GM21390 (cell line): ENCODE data around the gene AQP12B.

Source experiments
- ATAC-seq: cut with Tn5 transposase; IDR thresholded peaks from one replicate; pipeline ENCODE4 v1.9.1; 2021; ENCODE audit not compliant: unreplicated experiment

AQP12B gene

DNA sequence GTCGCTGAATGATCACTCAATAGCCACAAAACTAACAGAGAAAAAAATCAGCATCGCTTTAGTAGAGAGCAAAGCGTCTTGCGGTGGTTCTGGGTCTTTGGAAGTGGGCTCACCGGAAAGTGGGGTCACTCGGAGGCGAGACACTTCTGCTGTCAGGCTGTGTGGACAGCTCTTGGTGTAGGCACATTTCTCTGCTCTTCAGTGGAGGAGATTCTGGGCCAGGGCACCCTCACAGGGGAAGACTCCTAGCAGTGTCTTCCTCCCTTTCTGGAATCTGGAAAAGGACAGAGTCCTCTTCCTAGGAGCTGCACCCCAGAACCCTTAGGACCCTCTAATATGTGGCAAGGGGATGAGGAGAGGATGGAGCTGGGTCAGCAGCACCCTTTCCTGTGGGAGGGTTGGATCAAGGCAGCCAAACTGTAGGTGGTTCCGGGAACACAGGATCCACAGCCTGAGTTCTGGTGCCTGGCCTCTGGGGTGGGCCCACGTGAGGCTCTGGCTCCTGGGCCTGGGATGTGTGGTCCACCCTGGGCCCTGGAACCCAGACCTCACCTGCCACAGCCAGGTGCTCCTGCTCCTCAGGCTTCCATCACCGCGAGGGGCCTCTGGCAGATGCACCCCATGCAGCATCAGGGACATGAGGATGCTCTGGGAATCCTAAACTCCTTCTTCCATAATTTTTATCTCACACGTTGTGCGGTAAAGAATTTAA is 32.3 kb downstream of the AQP12B start:
- ATAC-seq, result no peak

DNA sequence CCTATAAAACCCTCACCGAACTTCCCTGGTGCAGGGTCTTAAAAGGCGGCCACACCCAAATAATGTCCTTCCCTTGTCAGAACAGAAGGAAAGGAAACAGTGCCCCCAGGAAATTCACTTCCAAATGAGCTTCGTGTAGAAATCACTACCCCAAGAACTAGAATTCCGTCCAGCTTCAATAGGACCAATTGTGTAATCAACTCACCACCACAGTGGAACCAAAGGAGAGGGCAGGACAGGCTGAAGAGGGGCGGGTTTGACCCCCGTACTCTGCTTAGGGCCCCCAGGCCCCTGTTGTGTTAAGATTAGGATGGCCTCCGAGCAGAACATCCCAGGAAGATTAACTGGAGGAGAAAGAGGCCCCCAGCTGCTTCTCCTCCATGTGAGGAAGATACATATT is 33.4 kb downstream of the AQP12B start:
- no peak for ATAC-seq

DNA sequence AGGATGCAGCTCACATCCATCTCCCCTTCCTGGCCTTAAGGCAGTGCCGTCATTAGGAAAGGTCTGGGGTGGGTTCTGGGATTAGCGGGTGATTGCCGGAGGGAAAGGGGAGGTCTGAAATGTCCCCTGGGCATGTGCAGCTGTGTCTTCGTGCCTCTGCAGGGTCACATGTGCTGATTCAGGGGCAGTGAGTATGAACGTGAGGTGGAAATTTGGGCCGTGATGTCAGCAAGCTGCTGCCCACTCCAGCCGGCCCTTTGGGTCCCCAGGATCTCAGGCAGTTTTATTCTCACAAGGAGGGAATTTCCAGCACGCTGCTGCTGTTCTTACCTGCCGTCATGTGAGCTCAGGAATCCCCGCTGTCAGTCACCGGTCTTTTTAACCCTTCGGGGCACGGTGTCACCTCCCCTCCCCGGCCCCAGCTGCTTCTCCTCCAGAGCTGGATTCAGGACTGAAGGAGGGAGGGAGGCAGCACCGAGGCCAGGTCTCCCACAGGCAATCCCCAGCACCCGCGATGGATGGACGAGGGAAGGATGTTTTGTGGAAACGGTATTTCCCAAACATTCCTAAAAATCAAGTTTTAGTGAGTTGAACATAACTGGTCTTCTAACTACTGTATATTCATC is 33.9 kb downstream of the AQP12B start:
- no peak for ATAC-seq

DNA sequence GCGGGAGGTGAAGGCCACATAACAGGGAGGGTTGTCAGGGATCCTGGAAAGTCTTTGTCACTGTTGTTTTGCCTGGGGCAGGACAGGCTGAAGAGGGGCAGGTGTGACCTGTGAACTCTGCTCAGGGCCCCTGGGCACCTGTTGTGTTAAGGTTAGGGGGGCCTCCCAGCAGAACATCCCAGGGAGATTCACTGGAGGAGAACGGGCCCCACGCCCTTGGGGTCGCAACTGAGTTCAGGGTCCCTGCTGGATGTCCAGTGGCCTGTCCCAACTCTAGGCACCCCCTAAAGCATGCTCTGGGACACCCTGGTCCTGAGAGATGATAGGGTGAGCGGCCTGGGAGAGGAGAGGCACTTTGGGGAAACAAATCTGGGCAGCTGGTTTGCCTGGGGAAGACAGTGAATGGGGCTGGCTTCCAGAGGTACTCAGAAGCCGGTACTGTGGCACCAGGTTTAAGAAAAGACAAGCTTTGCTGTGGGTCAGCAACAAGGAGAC is 34.5 kb downstream of the AQP12B start:
- ATAC-seq, result no peak

DNA sequence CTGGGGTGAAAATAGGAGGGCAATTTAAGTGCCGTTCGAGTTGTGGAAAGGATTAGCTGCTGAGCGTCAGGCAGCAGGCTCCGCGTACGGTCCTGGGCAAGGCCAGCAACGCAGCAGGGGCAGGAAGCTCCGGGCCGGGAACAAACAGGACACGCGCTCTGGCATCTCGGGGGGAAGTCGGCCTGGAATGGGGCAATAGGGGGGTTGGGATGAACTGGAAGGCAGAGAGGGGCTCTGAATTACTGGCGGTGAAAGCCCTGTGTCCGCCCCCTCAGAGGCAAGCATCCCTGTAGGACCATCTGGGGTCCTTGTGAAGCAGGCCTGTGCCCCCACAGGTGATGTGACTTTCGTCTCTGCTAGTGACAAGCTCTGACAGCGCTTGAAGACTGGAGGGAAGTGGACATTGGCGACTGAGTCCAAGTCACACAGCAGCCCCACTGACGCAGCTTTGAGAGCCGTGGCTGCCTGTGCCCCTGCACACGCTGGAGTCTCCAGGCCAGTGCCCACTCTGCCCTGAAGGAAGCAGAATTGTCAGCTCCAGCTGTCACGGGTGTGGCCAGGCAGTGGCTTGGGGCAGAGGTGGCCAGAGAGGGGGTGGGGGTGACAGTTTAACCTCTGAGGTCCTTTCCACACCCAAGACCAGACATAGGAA is 35.1 kb downstream of the AQP12B start:
- ATAC-seq, result no peak

DNA sequence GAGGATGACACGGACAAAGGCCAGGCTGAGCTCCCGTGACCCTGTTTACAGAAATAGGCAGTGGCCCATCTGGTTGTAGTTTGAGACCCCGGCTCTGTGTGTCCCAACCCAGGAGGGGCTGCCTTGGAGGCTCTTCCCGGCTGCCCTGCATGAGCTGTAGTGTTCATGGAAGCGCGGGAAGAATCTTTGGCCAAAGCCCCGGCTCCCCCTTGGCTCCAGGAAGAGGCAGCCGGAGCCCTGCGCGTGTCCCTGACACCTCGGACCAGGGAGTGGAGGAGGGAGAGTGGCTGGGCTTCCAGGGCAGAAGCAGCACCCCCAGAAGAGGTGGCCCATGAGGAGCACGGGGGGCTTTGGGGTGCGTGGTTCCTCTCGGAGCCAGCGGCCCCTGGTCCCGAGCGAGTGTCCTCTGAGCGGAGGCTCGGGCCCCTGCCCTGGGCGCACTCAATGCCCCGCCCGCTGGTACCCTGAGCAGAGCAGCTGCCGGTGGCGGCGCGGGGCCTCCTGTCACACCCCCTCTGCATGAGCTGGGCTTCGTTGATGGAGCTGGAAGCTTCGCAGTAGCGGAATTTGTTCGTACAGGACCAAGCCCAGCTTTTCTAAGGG is 35.7 kb downstream of the AQP12B start:
- ATAC-seq, result no peak

DNA sequence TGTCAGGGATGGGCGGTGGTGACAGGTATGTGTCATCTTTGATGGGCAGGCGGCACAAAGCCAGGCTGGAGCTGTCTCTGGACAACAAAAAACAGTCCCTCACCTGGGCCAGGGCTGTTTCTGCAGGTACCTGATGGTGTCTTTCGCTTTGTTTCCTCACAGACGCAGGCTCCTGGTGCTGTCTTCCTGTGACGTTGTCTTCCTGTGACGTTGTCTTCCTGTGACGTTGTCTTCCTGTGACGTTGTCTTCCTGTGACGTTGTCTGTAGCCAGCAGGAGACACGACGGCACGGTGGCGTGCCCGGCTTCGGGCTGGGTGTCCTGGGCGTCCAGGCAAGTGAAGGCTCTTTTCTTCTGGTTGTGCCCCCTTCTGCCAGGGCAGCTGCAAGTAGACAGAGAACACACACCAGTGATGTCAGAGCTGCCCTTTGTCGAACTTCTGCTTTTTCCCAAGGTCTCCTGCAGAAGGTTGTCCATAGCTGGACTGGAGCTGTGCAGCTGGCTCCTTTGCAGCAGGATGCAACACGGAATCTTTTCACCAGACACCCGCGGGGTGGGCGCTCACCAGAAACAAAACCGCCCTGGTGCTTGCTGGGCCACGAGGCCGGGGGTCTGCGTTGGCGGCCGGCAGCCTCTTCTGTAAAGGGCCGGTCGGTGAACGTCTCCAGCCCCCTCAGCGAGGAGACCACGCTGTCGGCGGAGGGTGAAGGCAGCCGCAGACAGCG is 36.3 kb downstream of the AQP12B start:
- ATAC-seq, result no peak

DNA sequence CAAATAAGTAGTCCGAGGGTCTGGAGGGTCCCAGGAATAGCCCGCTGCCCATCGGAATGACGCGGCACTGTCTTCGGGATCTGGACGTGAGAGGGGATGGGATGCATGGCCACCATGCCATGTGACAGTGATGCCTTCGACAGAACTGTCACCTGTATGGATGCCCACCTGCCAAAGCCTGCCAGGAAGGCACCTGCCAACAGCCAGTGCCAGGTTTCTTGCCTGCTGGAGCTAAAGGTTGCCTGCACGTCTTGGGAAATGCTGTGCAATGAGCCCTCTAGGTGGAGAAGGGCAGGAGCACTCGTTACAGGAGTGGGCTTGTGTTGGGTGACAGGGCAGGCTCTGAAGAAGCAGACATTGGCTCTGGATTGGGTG is 36.9 kb downstream of the AQP12B start:
- ATAC-seq, result no peak

DNA sequence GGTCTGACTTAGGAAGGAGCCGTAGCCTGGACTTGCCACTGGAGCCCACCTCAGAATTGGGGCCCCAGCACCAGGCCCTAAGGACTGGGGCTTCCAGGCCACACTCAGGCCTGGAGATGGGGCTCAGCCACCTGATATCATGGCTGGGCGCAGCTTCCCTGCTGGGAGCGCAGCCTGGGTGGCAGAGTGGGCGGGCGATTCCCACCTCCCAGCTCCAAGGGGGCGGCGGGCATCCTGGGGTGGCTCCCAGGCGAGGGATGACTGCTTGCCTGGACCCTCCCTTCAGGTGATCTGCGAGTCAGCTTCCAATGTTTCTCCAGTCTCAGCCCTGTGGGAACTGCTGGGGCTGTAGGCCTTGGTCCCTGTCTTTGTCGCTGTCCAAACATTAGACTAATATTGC is 37.3 kb downstream of the AQP12B start:
- no peak for ATAC-seq

DNA sequence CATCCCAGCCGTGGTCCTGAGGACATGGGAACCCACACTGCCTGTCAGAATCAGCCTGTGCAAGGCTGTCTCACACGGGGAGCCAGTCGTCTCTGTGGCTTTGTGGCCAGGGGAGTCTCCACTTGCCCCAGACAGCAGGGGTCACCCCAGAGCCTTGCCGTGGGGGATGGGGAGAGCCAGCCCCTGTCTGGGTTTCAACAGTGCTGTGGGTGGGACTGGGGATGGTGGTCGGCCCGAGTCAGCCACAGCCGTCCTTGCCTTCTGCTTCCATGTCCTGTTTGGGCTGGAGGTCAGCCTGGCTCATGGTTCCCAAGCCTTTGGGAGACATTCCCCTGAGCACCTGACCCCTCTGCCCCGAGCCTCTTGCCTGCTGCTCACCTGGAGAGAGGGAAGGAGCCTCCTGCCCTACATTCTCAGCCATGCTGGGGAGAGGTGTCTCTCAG is 37.8 kb downstream of the AQP12B start:
- no peak for ATAC-seq

DNA sequence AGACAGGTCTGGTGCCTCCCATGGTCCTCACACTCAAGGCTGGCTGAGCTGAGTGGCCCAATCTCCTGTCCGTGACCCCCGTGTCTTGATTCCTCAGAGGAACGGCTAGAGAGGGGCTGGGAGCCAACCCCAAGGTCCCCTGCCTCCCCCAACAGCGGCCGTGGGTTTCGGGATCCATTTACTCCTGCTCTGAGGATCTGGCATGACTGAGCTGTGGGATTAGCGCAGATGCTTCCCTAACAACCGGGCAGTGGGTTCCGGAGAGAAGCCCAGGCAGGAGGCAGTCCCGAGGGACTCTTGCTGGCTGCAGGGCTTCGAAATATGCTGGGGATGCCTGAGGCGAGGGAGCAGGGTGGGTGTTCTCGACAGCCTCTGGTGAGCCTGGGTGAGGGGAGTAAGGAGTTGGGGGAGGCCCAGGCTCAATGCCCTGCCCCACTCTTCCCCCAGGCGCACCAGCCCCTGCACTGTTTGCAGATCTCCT is 38.5 kb downstream of the AQP12B start:
- no peak for ATAC-seq

DNA sequence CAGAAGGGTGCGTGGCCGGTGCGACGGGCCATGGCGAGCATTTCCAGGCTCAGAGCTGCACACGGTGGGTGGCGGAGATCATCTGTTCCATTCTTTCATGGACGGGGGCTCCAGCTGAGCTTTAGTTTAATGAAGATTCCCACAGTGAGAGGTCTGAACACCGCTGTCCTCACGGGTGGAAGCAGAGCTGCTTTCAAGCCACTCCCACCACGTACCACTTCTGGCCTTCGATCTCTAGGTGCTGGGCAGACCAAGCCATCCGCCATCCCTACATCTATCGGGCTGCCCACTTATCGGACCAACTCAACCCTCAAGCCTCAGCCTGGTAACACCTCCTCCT is 38.9 kb downstream of the AQP12B start:
- ATAC-seq, result no peak

DNA sequence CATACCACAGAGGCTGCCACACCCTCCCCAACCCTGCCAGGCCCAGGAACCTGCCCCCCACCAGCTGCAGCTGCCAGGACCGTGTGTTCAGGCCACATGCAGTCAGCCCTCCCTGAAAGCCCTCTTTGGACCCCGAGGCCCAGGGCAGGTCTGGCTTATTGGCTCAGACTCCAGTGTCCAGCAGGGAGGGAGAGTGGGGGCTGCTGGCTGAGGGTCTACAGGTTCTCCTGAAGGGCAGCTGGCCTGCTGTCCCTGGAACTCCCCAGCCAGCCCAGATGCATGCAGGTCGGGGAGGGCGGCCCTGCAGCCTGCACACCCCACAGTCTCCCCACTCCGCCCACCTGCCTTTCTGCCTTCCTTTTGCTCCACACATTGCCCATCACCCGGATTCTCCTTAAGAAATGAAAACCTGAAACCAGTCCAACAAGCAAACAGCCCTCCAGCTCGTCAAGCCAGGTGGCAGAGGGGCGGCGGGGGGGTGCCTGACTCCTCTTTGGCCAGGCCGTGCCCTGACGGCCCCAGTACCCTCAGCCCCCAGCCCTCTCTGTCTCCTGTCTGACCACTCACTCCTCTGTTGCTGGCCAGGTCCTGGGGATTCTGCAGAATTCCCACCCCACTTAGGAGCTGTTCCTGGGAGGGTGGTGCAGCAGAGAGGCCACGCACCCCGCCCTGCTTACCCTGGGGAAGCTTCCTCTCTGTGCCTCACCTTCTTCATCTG is 39.4 kb downstream of the AQP12B start:
- no peak for ATAC-seq

DNA sequence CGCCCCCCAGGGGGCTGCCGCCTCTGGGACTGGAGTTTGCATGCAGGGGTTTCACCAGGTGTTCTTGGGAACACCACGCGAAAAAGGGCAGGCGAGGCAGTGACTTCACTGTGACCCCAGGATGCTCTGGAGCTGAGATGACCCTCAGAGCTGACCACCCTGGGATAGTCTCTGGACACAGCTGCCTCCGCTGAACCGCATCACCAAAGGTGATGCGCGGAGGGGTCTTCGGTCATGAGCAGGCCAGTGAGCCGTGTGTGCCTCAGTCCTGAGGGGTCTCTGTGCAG is 39.9 kb downstream of the AQP12B start:
- no peak for ATAC-seq

DNA sequence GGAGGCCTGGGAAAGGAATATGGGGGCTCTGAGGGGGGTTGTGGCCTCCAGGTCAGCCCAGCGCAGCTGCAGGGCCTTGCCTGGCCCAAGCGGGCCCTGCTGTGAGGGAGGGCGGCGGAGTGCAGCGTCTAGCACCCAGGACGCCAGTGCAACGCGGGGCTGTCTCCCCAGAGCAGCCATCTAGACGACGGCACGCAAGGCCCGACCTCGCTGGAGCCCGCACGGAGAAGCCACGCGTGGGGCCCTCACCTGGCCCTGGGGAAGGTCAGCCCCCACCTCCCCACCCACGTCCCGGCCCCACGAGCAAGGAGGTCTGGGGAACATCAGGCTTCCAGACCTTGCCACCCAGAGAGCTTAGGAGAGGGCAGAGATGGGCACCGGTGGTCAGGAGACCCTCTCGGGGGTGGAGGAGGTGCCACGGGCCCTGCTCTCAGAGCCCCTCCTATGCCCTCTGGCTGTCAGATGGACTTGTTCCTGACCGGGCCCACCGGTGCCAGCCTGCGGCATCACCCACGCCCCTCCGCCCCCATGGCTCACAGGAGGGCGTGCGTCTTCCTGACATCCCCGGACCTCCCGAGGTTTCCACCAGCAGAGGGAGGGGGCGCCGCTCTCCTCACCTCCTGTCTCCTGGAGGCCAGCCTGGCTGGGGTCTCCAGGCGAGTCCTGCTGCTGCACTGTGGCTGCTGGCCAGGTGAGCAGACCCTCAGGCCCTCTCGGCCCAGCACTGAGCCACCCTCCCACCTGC is 40.5 kb downstream of the AQP12B start:
- no peak for ATAC-seq

DNA sequence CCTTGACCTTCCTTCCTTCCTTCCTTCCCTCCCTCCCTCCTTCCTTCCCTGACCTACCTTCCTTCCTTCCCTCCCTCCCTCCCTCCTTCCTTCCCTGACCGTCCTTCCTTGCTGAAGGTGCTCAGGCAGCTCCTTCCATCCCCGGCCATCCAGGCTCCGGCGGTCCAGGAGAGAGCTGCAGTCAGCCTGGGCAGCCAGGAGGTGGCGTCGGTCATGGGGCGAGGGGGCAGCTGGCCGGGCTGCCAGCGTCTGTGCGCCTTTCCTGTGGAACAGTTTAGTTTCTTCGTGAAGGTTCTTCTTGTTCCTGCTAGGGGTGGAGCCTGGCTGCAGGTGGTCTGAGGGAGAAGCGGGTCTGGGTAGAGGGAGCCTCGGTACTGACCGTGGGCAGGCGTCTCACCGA is 41.7 kb downstream of the AQP12B start:
- no peak for ATAC-seq

DNA sequence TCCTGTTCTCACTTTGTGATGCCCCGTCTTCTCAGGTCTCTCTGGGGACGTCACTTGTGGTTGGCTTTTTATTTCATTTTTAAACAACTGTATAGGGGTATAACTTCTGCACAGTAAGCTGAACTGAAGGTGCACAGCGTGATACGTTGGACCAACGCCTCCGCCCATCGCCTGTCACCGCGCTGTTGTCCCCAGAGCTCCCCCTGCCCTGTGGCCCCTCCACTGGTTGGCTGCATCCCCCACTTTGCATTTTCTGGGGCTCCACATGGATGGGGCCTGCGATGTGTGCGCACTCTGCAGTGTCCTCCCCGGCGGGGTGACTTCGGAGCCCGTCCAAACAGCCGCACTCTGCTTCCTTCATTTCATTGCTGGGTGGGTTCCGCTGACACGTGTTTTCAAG is 43.1 kb downstream of the AQP12B start:
- ATAC-seq, result no peak

DNA sequence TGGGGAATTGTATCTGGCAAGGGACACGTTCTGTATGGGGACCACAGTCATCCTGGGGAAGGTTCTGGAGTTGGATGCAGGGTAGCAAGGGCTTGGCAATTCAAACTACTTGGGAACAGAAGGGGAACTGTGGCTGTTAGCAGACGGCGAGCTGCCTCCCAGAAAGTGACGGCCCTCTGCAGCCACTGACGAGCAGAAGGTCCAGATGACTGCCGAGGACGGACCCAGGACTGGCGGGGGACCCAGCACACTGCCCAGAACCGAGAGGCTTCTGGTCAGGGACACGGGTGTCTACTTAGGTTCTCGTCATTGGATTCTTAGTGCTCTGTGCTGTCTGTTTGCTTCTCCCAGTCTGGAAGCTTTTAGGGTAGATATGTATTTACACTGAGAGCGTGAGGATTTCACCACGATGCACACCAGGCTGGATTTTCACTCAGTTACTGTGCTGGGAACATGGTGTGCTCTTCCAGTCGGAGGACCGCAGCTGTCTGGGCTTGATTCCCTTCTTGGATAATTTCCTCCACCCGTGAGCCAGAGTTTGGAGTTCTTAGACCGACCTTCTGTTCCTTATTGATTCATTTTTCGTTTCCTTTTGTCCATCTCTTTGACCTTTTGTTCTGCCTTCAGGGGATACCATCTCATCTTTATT is 44.0 kb downstream of the AQP12B start:
- no peak for ATAC-seq

DNA sequence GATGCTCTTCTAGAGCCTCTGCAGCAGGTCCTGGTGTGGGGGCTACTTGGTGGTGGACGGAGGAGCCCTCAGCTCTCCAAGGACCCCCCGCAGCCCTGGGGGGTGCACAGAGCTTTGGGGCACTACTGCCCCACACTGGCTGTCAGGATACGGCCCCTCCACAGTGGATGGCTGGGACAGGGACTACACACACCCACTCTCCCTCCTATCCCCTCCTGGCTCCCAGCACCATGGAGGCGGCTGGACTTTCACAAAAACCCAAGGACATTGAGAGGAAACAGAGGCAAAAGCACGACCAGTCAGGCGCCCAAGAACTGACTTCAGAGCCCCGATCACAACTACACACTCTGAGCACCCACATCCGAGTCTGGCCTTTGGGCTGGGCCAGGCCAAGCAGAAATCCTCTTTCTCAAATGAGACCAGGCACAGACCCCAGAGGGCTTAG is 44.8 kb downstream of the AQP12B start:
- ATAC-seq, result no peak
